ENCODE measurements around the gene SLC14A1. TPM values are rescaled to one million over a fixed set of nuclear protein-coding genes. Genes with fewer than 3 reads are reported as not detected.

Gene SLC14A1
- total RNA-seq, 1 experiment from 2014 or later, result not detected

DNA sequence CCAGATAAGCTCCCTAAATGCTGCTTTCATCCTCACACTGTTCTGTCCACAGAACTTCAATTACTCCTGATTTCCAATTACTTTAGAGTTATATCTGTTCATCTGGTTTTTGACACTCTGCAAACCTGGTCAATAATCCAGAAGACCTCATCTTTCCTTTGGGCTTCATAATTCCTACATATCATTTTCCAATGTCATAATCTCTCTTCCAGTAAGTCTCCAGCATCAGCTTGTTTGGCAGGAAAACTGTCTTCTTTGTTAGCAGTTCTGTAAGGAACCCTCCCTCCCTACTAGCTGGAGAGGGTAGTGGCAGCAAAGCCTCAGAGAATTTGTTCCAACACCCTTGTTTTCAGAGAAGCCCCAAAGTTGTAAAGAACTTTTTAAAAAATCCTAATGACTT, 11.9 kb upstream of the SLC14A1 start:
- in situ Hi-C loops (cut with HindIII; ENCODE audit: low pct_unique_long_range_greater_than_20kb, low sequenced_read_pairs), result no loop called here
- DNase-seq (ENCODE audit: low read depth, low spot score), result no peak

DNA sequence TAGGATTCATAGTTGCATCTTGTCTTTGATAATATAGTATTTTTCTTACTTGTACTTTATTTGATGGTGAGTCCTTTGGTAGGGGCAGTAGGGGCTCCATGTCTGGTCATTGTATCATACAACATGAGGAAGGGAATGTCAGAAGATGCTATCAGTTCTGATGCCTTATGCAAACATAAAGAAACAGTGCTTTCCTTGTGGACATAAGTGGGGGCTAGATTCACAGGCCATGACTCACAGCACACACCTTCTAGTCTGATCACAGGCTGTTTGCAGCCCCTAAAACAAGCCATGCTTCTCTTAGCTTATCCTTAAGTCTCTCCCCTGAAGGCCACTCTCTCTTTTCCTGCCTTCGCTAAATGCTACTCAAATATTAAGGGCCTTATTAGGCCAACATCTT, 10.7 kb upstream of the SLC14A1 start:
- in situ Hi-C loops (cut with HindIII; ENCODE audit: low pct_unique_long_range_greater_than_20kb, low sequenced_read_pairs), result no loop called here

DNA sequence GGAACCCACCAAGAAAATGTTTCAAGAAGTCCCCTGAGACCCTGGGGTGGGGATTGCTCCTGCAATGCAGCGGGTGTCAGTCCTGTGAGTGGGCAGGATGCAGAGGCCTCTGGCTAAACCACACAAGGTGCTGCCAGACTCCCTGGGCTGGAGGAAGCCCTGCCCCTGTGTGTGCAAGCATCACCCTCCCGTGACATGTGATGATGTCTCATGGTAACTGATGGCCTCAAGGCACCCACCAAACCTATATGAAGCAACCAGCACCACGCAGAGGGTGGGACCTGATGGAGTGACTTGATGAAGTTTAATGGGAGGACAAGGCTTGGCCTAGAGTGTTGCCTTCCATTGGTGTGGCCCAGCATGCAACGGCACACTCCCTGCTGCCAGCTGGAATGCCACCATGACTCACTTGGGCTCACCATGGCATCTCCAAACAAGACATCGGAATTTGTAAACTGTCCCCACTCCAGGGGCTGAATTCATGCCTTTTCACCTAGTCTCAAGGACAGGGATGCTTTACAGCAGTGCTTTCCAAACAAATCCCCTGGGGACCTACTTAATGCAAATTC, 8.7 kb upstream of the SLC14A1 start:
- in situ Hi-C loops (cut with HindIII; ENCODE audit: low pct_unique_long_range_greater_than_20kb, low sequenced_read_pairs), result no loop called here

More for the DNA sequence above, 10.7 kb upstream of the SLC14A1 start:
- DNase-seq (ENCODE audit: low read depth, low spot score), result no peak

DNA sequence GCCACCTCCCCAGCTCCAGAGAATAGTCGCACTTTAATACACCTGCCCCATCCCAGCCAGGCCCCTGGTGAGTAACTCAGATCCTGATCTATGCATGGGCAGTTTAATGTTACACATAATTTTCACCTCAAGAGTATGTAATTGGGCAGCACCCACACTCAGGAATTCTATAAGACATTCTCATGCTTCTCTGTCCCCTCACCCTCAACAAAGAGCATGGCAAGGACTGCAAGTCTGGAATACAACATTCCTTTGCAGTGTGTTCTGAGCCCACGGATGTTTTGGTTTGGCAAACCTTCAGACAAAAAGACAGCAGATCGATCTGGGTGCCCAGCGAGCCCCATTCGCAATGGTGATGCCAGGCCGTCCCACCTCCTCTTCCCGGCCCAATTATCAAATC, 4.9 kb upstream of the SLC14A1 start:
- DNase-seq (ENCODE audit: low read depth, low spot score), result no peak
- in situ Hi-C loops (cut with HindIII; ENCODE audit: low pct_unique_long_range_greater_than_20kb, low sequenced_read_pairs), result no loop called here

More for the DNA sequence above, 8.7 kb upstream of the SLC14A1 start:
- DNase-seq (ENCODE audit: low read depth, low spot score), result peak; percentile 51

DNA sequence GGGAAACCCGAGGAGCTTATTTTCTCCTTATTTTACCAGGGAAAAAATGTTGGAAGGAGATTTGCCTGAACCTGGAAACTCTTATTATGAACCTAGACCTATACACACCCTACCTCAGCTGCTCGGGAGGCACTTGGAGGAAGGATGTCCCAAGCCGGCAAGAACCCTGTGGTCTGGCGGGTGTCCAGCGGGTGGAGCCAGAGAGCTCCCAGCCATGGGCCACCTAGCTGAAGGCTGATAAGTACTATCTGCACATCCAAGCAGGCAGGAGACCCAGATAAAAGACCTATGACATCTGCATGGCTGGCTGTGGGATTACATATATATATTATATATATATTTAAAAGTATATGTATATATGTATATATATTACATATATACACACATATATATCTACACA, 1.1 kb upstream of the SLC14A1 start:
- DNase-seq (ENCODE audit: low read depth, low spot score), result peak; percentile 69
- in situ Hi-C loops (cut with HindIII; ENCODE audit: low pct_unique_long_range_greater_than_20kb, low sequenced_read_pairs), result no loop called here

DNA sequence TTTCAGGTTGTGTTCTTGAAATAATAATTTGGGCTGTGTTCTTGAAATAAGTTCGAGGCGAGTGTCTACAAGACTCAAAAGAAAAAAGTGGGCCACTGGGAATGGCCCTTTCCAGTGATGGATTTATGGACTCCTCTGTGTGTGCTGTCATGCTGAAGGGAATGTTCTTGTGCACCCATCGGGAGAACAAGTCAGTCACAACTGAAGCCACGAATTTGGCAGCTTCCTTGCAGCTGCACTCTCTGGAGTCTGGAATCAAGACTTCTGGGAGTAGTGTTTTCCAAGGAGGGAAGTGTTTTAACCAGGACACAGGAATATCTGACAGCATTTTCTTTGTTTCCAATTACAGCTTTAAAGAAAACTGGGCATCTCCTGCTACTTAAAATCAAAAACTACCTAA, 620 bp downstream of the SLC14A1 start:
- in situ Hi-C loops (cut with HindIII; ENCODE audit: low pct_unique_long_range_greater_than_20kb, low sequenced_read_pairs), result no loop called here
- DNase-seq (ENCODE audit: low read depth, low spot score), result no peak

DNA sequence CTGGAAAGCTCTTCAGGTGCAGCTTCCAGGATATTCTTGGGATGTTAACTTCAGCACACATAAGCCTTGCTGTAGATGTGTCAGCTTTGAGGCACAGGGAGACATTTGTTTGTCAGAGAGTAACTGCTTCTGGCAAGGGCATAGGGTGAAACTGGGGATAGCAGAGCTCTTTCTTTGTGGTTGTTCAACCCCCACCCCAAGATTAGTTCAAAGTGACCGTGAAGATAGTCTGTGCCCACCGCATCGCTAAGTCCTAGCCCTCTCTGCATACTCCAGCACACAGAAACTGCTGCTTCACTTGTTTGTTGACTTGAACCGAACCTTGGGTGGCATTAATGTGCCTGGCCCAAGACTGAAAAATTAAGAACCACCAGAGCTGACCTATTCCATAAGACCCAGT, 1.4 kb downstream of the SLC14A1 start:
- no peak for DNase-seq (ENCODE audit: low read depth, low spot score)
- in situ Hi-C loops (cut with HindIII; ENCODE audit: low pct_unique_long_range_greater_than_20kb, low sequenced_read_pairs), result no loop called here

DNA sequence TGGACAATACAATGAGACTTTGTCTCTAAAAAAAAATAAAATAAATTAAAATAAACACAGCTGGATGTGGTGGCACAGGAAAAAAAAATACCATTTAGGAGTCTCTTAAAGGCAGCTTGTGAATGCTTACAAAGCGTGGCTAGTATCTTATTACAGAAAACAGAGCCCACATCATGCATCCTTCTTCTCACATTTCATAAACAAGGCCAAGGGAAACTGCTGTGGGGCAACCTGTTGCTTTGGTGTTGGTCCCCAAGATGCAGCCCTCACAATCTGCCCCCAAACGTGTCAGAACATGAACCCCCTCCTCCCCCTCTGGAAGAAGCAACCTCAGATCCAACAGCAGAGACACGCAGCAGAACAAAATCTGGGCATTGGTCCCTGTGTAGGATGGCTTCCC, 2.6 kb downstream of the SLC14A1 start:
- no peak for DNase-seq (ENCODE audit: low read depth, low spot score)
- in situ Hi-C loops (cut with HindIII; ENCODE audit: low pct_unique_long_range_greater_than_20kb, low sequenced_read_pairs), result no loop called here

DNA sequence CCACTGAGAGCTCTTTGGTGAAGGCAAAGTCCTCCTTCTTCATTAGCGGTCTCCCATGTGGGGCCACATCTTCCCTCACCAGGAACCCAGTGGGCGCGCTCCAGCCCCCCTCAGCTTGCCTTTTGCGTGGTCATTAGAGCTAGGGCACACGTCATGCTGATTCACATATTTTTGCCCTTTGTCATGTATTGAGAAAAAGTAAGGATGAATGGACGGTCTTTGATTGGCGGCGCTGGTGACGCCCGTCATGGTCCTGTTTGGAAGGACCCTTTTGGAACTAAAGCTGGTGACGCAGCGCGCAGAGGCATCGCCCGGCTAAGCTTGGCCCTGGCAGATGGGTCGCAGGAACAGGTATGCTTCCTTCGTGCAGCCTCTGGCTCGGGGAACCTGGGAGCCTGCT, 3.1 kb downstream of the SLC14A1 start:
- no peak for DNase-seq (ENCODE audit: low read depth, low spot score)
- in situ Hi-C loops (cut with HindIII; ENCODE audit: low pct_unique_long_range_greater_than_20kb, low sequenced_read_pairs), result no loop called here

DNA sequence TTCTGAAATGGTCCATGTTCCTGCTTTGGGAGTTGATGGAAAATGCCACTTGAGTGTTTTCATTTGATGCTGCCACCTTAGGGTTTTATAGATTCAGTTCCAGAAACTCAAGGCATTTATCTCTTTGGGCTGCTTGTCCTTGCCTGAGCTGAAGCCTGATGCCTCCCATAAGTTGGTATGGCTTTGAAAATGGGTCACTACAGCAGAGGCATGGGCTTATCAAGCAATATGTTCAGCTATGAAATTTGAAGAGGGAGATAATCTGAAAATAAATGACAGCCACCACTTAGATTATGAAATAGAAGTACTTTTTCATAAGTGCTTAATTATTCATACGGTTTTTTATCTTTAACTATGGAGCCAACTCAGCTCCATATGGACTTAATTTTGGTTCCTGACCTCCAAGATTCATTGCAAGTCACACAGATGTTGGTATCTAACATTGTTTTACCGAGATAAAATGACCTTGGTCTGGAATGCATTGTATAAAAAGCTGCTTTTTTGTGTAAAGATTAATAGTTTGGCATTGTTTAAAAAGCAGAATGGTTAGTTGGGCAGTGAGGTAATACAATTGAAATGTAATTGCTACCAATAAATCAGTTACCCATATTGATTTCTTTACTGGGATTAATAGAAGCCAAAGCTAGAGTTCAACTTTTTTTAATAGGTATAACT, 4.5 kb downstream of the SLC14A1 start:
- in situ Hi-C loops (cut with HindIII; ENCODE audit: low pct_unique_long_range_greater_than_20kb, low sequenced_read_pairs), result no loop called here
- no peak for DNase-seq (ENCODE audit: low read depth, low spot score)

DNA sequence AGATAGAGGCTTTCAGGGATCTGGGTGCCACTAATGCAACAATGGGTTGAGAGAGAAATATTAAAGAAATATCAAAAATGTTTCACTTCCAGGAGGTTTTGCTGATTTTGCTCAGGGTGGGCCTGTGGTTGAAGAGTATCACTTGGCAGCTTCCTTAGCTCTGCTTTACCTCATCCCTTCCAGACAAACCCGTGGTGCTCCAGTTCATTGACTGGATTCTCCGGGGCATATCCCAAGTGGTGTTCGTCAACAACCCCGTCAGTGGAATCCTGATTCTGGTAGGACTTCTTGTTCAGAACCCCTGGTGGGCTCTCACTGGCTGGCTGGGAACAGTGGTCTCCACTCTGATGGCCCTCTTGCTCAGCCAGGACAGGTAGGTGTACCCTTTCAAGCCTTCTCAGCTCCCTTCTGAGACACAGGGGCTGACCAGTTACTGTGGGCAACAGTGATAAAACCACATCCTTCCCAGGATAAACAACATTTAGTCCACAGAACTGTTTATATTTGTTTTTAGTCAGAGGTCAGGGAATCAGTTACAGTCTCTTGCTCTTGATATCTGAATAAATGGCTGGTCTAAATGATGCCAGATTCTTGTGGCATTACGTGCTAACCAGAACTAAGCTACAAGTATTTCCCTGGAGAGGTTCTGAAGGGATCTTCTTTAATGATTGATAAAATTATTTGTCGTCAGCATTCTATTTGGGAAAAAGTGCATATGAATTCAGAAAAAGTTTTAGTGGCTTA, 7.0 kb downstream of the SLC14A1 start:
- in situ Hi-C loops (cut with HindIII; ENCODE audit: low pct_unique_long_range_greater_than_20kb, low sequenced_read_pairs), result no loop called here
- no peak for DNase-seq (ENCODE audit: low read depth, low spot score)

DNA sequence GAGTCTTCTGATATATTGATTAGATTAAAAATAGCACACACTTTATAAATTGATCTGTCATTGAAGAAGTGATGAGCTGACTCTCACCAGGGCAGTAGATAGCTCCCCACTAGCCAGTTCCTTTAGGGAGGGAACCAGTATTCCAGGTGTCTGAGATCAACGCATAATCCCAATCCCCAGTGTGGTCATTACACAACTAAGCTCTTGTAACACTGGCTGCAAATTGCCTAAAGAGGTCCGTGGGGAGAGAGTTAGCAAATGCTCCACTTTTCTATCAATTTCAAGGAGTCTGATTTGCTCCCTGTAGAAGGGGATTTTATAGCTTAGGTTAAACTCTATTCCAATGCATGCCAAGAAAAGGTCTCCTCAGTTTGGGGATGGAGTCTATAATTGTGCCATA, 7.7 kb downstream of the SLC14A1 start:
- in situ Hi-C loops (cut with HindIII; ENCODE audit: low pct_unique_long_range_greater_than_20kb, low sequenced_read_pairs), result no loop called here
- DNase-seq (ENCODE audit: low read depth, low spot score), result no peak

DNA sequence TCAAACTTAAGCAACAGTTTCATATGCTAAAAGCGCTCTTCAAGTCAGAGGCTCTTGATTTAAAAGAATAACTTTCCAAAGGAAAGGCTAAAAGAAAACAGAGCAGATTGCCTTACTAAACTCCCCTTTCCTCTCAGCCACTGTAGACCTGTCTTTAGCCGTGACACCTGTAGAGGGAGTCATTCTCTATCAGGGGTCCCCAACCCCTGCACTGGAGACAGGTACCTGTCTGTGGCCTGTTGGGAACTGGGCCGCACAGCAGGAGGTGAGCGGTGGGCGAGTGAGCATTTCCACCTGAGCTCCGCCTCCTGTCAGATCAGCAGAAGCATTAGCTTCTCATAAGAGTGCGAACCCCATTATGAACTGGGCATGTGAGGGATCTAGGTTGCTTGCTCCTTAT, 9.6 kb downstream of the SLC14A1 start:
- DNase-seq (ENCODE audit: low read depth, low spot score), result no peak
- in situ Hi-C loops (cut with HindIII; ENCODE audit: low pct_unique_long_range_greater_than_20kb, low sequenced_read_pairs), result no loop called here

DNA sequence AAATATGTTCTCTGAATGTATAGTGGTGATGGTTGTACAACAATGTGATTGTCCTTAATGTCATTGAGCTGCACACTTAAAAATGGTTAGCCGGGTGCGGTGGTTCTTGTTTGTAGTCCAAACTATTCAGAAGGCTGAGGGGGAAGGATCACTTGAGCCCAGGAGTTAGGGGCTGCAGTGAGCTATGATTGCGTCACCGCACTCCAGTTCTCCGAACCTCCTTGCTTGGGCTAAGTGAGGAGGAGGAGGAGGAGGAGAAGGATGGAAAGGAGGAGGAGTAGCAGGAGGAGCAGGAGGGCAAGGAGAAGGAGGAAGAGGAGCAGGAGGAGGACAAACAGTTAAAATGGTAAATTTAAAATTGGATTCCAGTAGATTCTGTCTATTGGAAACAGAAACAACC, 10.5 kb downstream of the SLC14A1 start:
- no peak for DNase-seq (ENCODE audit: low read depth, low spot score)
- in situ Hi-C loops (cut with HindIII; ENCODE audit: low pct_unique_long_range_greater_than_20kb, low sequenced_read_pairs), result no loop called here

DNA sequence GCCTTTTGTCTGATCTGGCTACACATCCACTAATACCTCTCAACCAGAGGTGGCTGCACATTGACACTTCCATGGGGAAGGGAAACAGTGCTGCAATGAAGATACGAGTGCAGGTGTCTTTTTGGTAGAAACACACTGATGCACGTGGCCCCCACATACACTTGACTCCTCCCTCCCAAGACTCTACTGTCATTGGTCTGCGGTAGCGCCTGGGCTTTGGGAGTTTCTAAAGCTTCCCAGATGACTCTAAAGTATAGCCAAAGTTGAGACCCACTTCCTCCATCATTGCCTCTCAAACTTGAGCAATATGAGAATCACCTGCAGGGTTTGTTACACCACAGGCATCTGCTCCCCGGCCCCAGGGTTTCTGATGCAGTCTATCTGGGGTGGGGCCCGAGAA, 11.0 kb downstream of the SLC14A1 start:
- in situ Hi-C loops (cut with HindIII; ENCODE audit: low pct_unique_long_range_greater_than_20kb, low sequenced_read_pairs), result no loop called here
- no peak for DNase-seq (ENCODE audit: low read depth, low spot score)

DNA sequence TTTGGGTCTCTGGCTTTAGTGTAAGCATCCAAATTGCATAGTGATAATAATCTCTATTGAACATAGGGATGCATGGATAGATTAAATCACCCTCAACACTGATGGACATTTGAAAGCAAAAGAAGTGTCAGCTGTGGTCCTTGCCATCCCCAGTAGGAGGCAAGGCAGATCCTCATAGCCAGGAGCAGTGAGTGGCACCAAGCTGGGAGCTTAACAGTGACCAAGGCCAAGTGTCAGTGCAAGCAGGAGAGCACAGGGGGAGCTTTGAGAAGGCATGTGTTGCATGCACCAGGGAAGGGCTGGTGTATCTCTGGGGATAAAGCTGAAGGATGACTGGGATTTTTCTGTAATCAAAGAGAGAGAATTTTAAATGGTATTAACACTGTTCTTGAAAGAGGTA, 14.7 kb downstream of the SLC14A1 start:
- DNase-seq (ENCODE audit: low read depth, low spot score), result no peak
- in situ Hi-C loops (cut with HindIII; ENCODE audit: low pct_unique_long_range_greater_than_20kb, low sequenced_read_pairs), result no loop called here

DNA sequence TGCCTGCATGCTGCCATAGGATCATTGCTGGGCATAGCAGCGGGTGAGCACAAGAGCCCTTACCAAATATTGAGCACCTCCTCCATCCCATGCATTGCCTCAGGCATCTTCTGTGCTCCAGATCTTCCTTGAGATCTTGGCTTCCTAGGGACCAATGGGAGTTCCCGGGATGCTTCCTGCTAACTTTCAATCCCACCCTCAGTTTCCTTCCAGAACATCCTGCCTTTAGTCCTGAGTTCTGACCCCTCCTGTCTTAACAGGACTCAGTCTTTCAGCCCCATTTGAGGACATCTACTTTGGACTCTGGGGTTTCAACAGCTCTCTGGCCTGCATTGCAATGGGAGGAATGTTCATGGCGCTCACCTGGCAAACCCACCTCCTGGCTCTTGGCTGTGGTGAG, 15.3 kb downstream of the SLC14A1 start:
- no peak for DNase-seq (ENCODE audit: low read depth, low spot score)
- in situ Hi-C loops (cut with HindIII; ENCODE audit: low pct_unique_long_range_greater_than_20kb, low sequenced_read_pairs), result no loop called here

DNA sequence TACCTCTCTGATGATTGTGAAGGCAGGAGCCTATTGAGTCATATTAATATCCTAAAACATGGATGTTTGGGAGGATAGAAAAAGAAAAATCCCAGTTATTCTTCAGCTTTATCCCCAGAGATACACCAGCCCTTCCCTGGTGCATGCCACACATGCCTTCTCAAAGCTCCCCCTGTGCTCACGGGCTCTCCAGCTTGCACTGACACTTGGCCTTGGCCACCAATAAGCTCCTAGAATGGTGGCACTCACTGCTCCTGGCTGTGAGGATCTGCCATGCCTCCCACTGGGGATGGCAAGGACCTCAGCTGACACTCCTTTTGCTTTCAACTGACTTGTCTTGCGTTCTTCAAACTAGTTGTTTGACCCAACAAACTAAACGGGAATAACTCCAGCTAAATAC, 15.9 kb downstream of the SLC14A1 start:
- DNase-seq (ENCODE audit: low read depth, low spot score), result no peak
- in situ Hi-C loops (cut with HindIII; ENCODE audit: low pct_unique_long_range_greater_than_20kb, low sequenced_read_pairs), result no loop called here

DNA sequence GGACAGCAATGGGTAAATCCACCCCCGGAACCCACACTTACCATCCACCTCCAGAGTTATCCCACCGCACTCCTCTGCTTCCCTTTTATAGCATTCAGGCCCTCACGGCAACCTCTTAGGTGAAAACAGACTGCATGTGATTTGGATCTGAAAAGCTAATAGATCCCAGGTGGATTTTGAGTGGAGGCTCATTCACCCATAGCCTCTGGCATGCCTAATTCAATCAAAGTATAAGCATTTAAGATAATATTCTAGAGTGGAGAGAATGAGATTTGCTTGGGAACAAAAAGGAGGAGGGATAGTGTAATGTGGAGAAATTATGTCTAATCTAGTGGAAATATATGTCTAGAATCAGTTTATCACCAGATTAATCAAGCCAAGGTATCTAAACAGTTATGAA, 17.1 kb downstream of the SLC14A1 start:
- DNase-seq (ENCODE audit: low read depth, low spot score), result no peak
- in situ Hi-C loops (cut with HindIII; ENCODE audit: low pct_unique_long_range_greater_than_20kb, low sequenced_read_pairs), result no loop called here

All from SK-MEL-5 (cell line).